Measurements from ENCODE around the gene KMT2A. TPM values are rescaled to one million over a fixed set of nuclear protein-coding genes. Genes with fewer than 3 reads are reported as not detected.

Gene KMT2A
- polyA plus RNA-seq, 4 donors, result 33.8 to 49.7 (median 40.9) TPM

- no peak for DNase-seq (ENCODE audit: low read depth in 4 of 4, low spot score in 3 of 4)
Measured at GRCh38 chr11:118574636-118575035, 138.3 kb downstream of the KMT2A start.

Other genes starting within 250 kb of the KMT2A start
- 1 to 10 TPM; 2.1 to 3.1 (median 2.5) TPM for gene JAML, start 211.5 kb upstream of the KMT2A start, polyA plus RNA-seq (ENCODE audit: insufficient read length in 4 of 4)
- 1 to 10 TPM; 2.4 to 6.8 (median 5.2) TPM for gene MPZL3, start 184.1 kb upstream of the KMT2A start, polyA plus RNA-seq (ENCODE audit: insufficient read length in 4 of 4)
- 10 to 100 TPM in 3 of 4 donors, 1 to 10 TPM in 1; 3.2 to 27.9 (median 23.3) TPM for gene MPZL2, start 172.2 kb upstream of the KMT2A start, polyA plus RNA-seq (ENCODE audit: insufficient read length in 4 of 4)
- 1 to 10 TPM in 1 of 4 donors, under 1 TPM in 3; 0.32 to 1.4 (median 0.35) TPM for gene CD3E, start 131.8 kb upstream of the KMT2A start, polyA plus RNA-seq (ENCODE audit: insufficient read length in 4 of 4)
- under 1 TPM in 3 of 4 donors, not detected in 1; 0.47 to 0.98 (median 0.66) TPM for gene CD3D, start 93.8 kb upstream of the KMT2A start, polyA plus RNA-seq (ENCODE audit: insufficient read length in 4 of 4)
- gene CD3G, start 92.1 kb upstream of the KMT2A start, polyA plus RNA-seq (ENCODE audit: insufficient read length in 4 of 4), result under 1 TPM; 0.16 to 0.72 (median 0.33) TPM
- gene UBE4A, start 76.9 kb upstream of the KMT2A start, polyA plus RNA-seq (ENCODE audit: insufficient read length in 4 of 4), result 10 to 100 TPM; 39.0 to 44.9 (median 41.8) TPM
- gene ATP5MG, start 34.9 kb upstream of the KMT2A start, polyA plus RNA-seq (ENCODE audit: insufficient read length in 4 of 4), result 100 to 1,000 TPM; 334 to 463 (median 422) TPM
- gene TTC36, start 91.0 kb downstream of the KMT2A start, polyA plus RNA-seq (ENCODE audit: insufficient read length in 4 of 4), result 1 to 10 TPM in 1 of 4 donors, under 1 TPM in 3; 0.36 to 2.3 (median 0.92) TPM
- gene TMEM25, start 94.7 kb downstream of the KMT2A start, polyA plus RNA-seq (ENCODE audit: insufficient read length in 4 of 4), result 10 to 100 TPM; 19.1 to 28.9 (median 27.7) TPM
- 10 to 100 TPM; 32.0 to 45.2 (median 43.0) TPM for gene IFT46, start 129.4 kb downstream of the KMT2A start, polyA plus RNA-seq (ENCODE audit: insufficient read length in 4 of 4)
- 100 to 1,000 TPM; 162 to 216 (median 202) TPM for gene ARCN1, start 135.9 kb downstream of the KMT2A start, polyA plus RNA-seq (ENCODE audit: insufficient read length in 4 of 4)
- gene PHLDB1, start 171.1 kb downstream of the KMT2A start, polyA plus RNA-seq (ENCODE audit: insufficient read length in 4 of 4), result 100 to 1,000 TPM in 3 of 4 donors, 10 to 100 TPM in 1; 66.2 to 156 (median 119) TPM
- gene TREH, start 243.2 kb downstream of the KMT2A start, polyA plus RNA-seq (ENCODE audit: insufficient read length in 4 of 4), result 1 to 10 TPM in 2 of 4 donors, under 1 TPM in 1, not detected in 1; 0.64 to 1.5 (median 1.4) TPM

Data from left renal pelvis (tissue), 4 donors.